OCI-LY7 (cell line): ENCODE results near the gene HOXA1. TPM values are rescaled to one million over a fixed set of nuclear protein-coding genes. Genes with fewer than 3 reads are reported as not detected.

Experiments used
- BruUV-seq: library from RNA; stranded (reverse); fragments of 400-500 nt; replicated peaks from 2 replicates; lab custom pipeline; 2021; lab: Mats Ljungman, UMichigan
- CTCF ChIA-PET: fragments of 300-600 bp; sonication (Branson Sonifier 250); formaldehyde crosslinking; loops from one replicate; lab custom pipeline; 2022; ENCODE audit warnings: antibody characterized with exemption; ENCODE audit not compliant: unreplicated experiment; lab: Charles Lee
- POLR2A ChIA-PET: fragments of 300-600 bp; sonication (Branson Sonifier 250); formaldehyde crosslinking; loops from one replicate; lab custom pipeline; 2022; ENCODE audit warnings: antibody characterized with exemption; lab: Charles Lee
- DNase-seq: peaks from one replicate; pipeline ENCODE4 v3.0.0-alpha.2; 2015; ENCODE audit warnings: low spot score
- H2AFZ ChIP-seq: fragments of 200-600 bp; sonication (generic), shearing (Covaris generic); 2 replicates; pipeline ENCODE4 v1.6.1; 2014; ENCODE audit warnings: mild to moderate bottlenecking, antibody characterized with exemption, low read length, moderate library complexity
- H3K27ac ChIP-seq: fragments of 200-600 bp; sonication (generic); 2 replicates; pipeline ENCODE4 v1.5.1; 2014; ENCODE audit warnings: mixed run types, low read depth, mild to moderate bottlenecking, moderate library complexity, low read length, inconsistent platforms; ENCODE audit not compliant: poor library complexity, severe bottlenecking
- H3K36me3 ChIP-seq: fragments of 200-600 bp; sonication (generic); 2 replicates; pipeline ENCODE4 v1.6.1; 2014; ENCODE audit warnings: mild to moderate bottlenecking, antibody characterized with exemption, low read length, moderate library complexity, mixed read lengths; ENCODE audit not compliant: insufficient read depth
- H3K4me1 ChIP-seq: fragments of 200-600 bp; sonication (generic); 2 replicates; pipeline ENCODE4 v1.5.1; 2014; ENCODE audit warnings: mild to moderate bottlenecking, low read length; ENCODE audit not compliant: insufficient read depth, poor library complexity, severe bottlenecking
- H3K4me2 ChIP-seq: fragments of 200-600 bp; sonication (generic); 2 replicates; pipeline ENCODE4 v1.6.1; 2014; ENCODE audit warnings: mild to moderate bottlenecking, low read length
- H3K4me3 ChIP-seq: fragments of 200-600 bp; sonication (generic); 2 replicates; pipeline ENCODE4 v1.5.1; 2014; ENCODE audit warnings: mild to moderate bottlenecking, low read depth, low read length; ENCODE audit not compliant: poor library complexity, severe bottlenecking
- H3K79me2 ChIP-seq: fragments of 200-600 bp; sonication (generic); 2 replicates; pipeline ENCODE4 v1.6.1; 2016; ENCODE audit warnings: low read depth, mild to moderate bottlenecking, low read length, moderate library complexity, mixed read lengths; ENCODE audit not compliant: insufficient read depth
- H3K9me2 ChIP-seq: fragments of 200-600 bp; sonication (generic); 2 replicates; pipeline ENCODE4 v1.6.1; 2016; ENCODE audit warnings: mild to moderate bottlenecking, low read length, mixed read lengths; ENCODE audit not compliant: insufficient read depth
- H3K9me3 ChIP-seq: fragments of 200-600 bp; sonication (generic); 2 replicates; pipeline ENCODE4 v1.6.1; 2014; ENCODE audit warnings: mild to moderate bottlenecking, mixed run types, low read length, mixed read lengths
- H4K20me1 ChIP-seq: fragments of 200-600 bp; sonication (generic); 2 replicates; pipeline ENCODE4 v1.6.1; 2014; ENCODE audit warnings: mild to moderate bottlenecking, antibody characterized with exemption, low read length, moderate library complexity, mixed read lengths; ENCODE audit not compliant: insufficient read depth
- EZH2phosphoT487 ChIP-seq: fragments of 200-600 bp; sonication (generic); IDR thresholded peaks from 2 replicates; pipeline ENCODE4 v1.6.1; 2018; ENCODE audit warnings: low read depth, borderline replicate concordance, mild to moderate bottlenecking, mixed run types, antibody characterized with exemption, low read length, moderate library complexity, mixed read lengths
- intact Hi-C: fragments of 100-400 bp; cut with micrococcal nuclease; formaldehyde crosslinking; loops from one replicate; pipeline ENCODE4 v1.10.0; 2022; ENCODE audit not compliant: unreplicated experiment
- total RNA-seq, 2 experiments: library from RNA; depleted of rRNA in 1 of 2; stranded (reverse); fragments of >200 nt in 1 of 2; shearing (Covaris generic) in 1 of 2; gene quantifications; 2 replicates each; pipeline ENCODE4 v1.2.3, GENCODE V29; 2014 to 2022
- TF ChIP-seq, protein P1 (sequence below): fragments of 200-600 bp; sonication (generic); conservative IDR thresholded peaks from 2 replicates; pipeline ENCODE4 v1.5.1; 2014; ENCODE audit warnings: mild to moderate bottlenecking, antibody characterized with exemption, low read length, moderate library complexity, mixed read lengths

The HOXA1 gene
- total RNA-seq, 2 experiments from 2014 or later = 3.0 to 8.2 TPM

GRCh38 chr7:27144781-27145164 is 49.0 kb upstream of the HOXA1 start:
- CTCF ChIA-PET = no interaction called here
- H3K4me1 ChIP-seq = peaks cover 19% of the 10 kb centered on the region
- no TSS peak for BruUV-seq

DNA sequence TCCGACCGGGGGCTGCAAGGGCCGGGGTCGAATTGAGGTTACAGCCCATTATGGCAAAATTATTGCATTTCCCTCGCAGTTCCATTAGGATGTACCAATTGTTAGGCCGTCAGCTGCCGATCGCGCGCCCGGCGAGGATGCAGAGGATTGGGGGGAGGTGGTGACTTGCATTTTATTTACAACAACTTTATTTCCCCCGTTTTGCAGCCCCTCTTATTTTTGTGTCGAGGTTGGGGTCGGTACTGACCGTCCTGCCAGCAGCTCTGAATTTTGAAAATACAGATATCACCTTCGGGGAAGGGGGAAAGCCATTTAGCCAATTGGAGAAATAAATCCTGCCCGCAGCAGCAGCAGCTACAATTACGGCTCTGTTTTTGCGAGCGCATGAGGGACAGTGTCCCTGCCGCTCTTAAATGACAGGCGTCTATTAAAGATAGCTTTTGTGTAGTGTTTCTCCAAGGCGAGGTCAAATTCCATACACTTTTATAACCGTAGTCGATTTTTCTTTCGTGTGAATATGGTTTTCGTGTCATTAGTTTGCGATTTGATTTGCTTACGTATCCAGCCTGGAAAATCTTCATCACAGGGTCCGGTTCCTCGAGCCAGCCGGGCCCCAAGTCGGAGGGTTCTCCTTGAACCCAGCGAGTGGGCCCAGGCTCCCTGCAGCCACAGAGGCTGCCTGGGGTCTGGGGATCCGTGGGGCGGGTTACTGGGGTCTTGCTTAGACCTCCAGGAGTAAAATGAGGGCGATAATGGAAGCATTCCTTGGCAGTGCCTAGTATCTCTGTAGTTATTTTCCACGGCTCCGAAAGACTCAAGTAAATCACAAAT is 48.4 kb upstream of the HOXA1 start:
- Histone ChIP-seq H3K4me1 (peaks cover 13% of the 10 kb centered on the region), H3K79me2 (no peaks in the 10 kb centered on the region; the same call in 1 of the 2 replicates), H3K9me3 (no peaks in the 10 kb centered on the region), H3K9me2 (no peaks in the 10 kb centered on the region), H2AFZ (no peak overlapping the region), H3K4me3 (no peak overlapping the region), H3K36me3 (peaks cover 15% of the 10 kb centered on the region), H4K20me1 (no peaks in the 10 kb centered on the region), H3K27ac (no peak overlapping the region), H3K4me2 (no peak overlapping the region)
- no peak for TF ChIP-seq EZH2phosphoT487
- TF ChIP-seq, protein P1, sequence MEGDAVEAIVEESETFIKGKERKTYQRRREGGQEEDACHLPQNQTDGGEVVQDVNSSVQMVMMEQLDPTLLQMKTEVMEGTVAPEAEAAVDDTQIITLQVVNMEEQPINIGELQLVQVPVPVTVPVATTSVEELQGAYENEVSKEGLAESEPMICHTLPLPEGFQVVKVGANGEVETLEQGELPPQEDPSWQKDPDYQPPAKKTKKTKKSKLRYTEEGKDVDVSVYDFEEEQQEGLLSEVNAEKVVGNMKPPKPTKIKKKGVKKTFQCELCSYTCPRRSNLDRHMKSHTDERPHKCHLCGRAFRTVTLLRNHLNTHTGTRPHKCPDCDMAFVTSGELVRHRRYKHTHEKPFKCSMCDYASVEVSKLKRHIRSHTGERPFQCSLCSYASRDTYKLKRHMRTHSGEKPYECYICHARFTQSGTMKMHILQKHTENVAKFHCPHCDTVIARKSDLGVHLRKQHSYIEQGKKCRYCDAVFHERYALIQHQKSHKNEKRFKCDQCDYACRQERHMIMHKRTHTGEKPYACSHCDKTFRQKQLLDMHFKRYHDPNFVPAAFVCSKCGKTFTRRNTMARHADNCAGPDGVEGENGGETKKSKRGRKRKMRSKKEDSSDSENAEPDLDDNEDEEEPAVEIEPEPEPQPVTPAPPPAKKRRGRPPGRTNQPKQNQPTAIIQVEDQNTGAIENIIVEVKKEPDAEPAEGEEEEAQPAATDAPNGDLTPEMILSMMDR = 0 out of 2 replicates have a peak, but pooled peaks have one; percentile 34
- intact Hi-C loops = no loop called here
- DNase-seq = no peak
- ChIA-PET CTCF (no interaction called here), POLR2A (interaction anchor here (0.7 kb wide), 1 partner anchor 457 kb away, joined by 3 read pairs; no protein-coding TSS in a partner anchor)
- no TSS peak for BruUV-seq

More at GRCh38 chr7:27144781-27145164, 49.0 kb upstream of the HOXA1 start:
- no peak for DNase-seq
- H3K27ac ChIP-seq = no peak overlapping the region
- peaks cover 5% of the 10 kb centered on the region; the same call in 1 of the 2 replicates for H3K79me2 ChIP-seq
- H3K9me3 ChIP-seq = no peaks in the 10 kb centered on the region
- no peak overlapping the region for H3K4me3 ChIP-seq
- H2AFZ ChIP-seq = no peak overlapping the region
- TF ChIP-seq, protein P1 = no peak
- TF ChIP-seq EZH2phosphoT487 = no peak
- H4K20me1 ChIP-seq = no peaks in the 10 kb centered on the region
- no peaks in the 10 kb centered on the region for H3K9me2 ChIP-seq
- intact Hi-C loops = no loop called here
- H3K4me2 ChIP-seq = no peak overlapping the region
- POLR2A ChIA-PET = interaction anchor here (0.7 kb wide), 1 partner anchor 457 kb away, joined by 3 read pairs; no protein-coding TSS in a partner anchor
- H3K36me3 ChIP-seq = peaks cover 15% of the 10 kb centered on the region
